Pancreas (tissue), 10 donors: ENCODE measurements around the gene STK4. TPM values are rescaled to one million over a fixed set of nuclear protein-coding genes. Genes with fewer than 3 reads are reported as not detected.

Experiments
- ATAC-seq, 4 donors: fragments of 200-7000 bp; cut with Tn5 transposase; one replicate each; pipeline versions ENCODE4 v1.8.0 to v1.9.1; 2020; ENCODE audit warnings: mild to moderate bottlenecking in 4 of 4, moderate library complexity in 4 of 4
- DNase-seq, 6 donors: peaks; one replicate each; pipeline ENCODE4 v3.0.0-alpha.2; 2020
- FAIRE-seq: peaks from 2 replicates; lab custom pipeline; 2012; peaks lifted over from hg19 to GRCh38; lab: Jason Lieb, UNC
- H3K27ac ChIP-seq, 4 donors: fragments of 200-600 bp; sonication (generic); 1 replicate in 3 of 4; 2 replicates in 1 of 4; pipeline versions ENCODE4 v1.5.0 to v1.8.0; 2020
- H3K27me3 ChIP-seq, 4 donors: fragments of 200-600 bp; one replicate each; pipeline ENCODE4 v1.8.0; 2021
- H3K36me3 ChIP-seq, 3 donors: fragments of 200-600 bp; sonication (generic) in 1 of 3; one replicate each; pipeline versions ENCODE4 v1.5.0 to v1.8.0; 2020 to 2021
- H3K4me1 ChIP-seq, 3 donors: fragments of 200-600 bp; one replicate each; pipeline ENCODE4 v1.8.0; 2021
- H3K4me3 ChIP-seq, 4 donors: fragments of 200-600 bp; sonication (generic) in 2 of 4; one replicate each; pipeline versions ENCODE4 v1.5.0 to v1.8.0; 2020 to 2021
- H3K9me3 ChIP-seq, 4 donors: fragments of 200-600 bp; one replicate each; pipeline ENCODE4 v1.8.0; 2021
- CTCF ChIP-seq, 4 donors: fragments of 200-600 bp; sonication (generic) in 3 of 4; IDR thresholded peaks; one replicate each; pipeline versions ENCODE4 v1.5.0 to v1.8.0; 2021; ENCODE audit warnings: antibody characterized with exemption in 4 of 4
- WGBS, 2 donors: extraction: QIAGEN DNeasy Blood & Tissue Kit; methylation state at CpG; one replicate each; pipeline ENCODE4 v1.1.7; 2013; 5-methylcytosine and 5-hydroxymethylcytosine counted together
- intact Hi-C, 3 donors: fragments of 100-400 bp; cut with DNase I; formaldehyde crosslinking; loops; one replicate each; pipeline versions ENCODE4 v1.11.1 to v1.14.2; 2022
- polyA plus RNA-seq, 2 donors: library from polyadenylated mRNA; stranded (reverse); fragments of 200-250 nt; gene quantifications; one replicate each; pipeline ENCODE4 v1.2.3, GENCODE V29; 2013
- total RNA-seq, 6 donors: library from RNA; stranded (reverse); fragmentation: NEBNext Ultra II Directional in 4 of 6; extraction: Animal tissue kit (Norgen Biotek cat#: 25700) in 4 of 6; gene quantifications; one replicate each; pipeline versions ENCODE4 v1.2.1 to v1.2.4, GENCODE V29; 2021 to 2023
- donor health status: healthy with polysubstance abuse.
- donor health status: DM: no; HTN: no; CAD: no; lungs with moderate emphysema.
- donor health status: DM: no; HTN: no; CAD: no.
- donor health status: control.
- donor health status: control.
- donor health status: Bipolar disorder and iron deficiency.
- donor health status: DM: yes; HTN: yes; CAD: no.
- donor health status: DM: no; HTN: no; CAD: no.
- donor health status: DM: no; HTN: no; CAD: no.
- donor health status: DM: yes; HTN: yes; CAD: no.

The STK4 gene
- total and polyA plus RNA-seq, 8 donors: 3.7 to 18.9 (median 8.8) TPM

GRCh38 chr20:45111285-45111684, 145.0 kb downstream of the STK4 start:
- no peak overlapping the region for H3K27ac ChIP-seq
- intact Hi-C loops: no loop called here
- FAIRE-seq (no peak), ATAC-seq (no peak), DNase-seq (no peak)
- no peaks in the 10 kb centered on the region for H3K27me3 ChIP-seq
- no peaks in the 10 kb centered on the region for H3K9me3 ChIP-seq
- H3K4me1 ChIP-seq: no peaks in the 10 kb centered on the region
- no peak overlapping the region for H3K4me3 ChIP-seq
- H3K36me3 ChIP-seq: no peaks in the 10 kb centered on the region
- TF ChIP-seq CTCF (IDR thresholded peaks at IDR 0.05): no peak
- 57 to 62% methylated on average over 11 of the region's 11 CpGs for WGBS, 2 donors

- Histone ChIP-seq H3K27me3 (no peaks in the 10 kb centered on the region), H3K27ac (no peak overlapping the region), H3K4me3 (no peak overlapping the region), H3K9me3 (no peaks in the 10 kb centered on the region), H3K4me1 (no peaks in the 10 kb centered on the region), H3K36me3 (no peaks in the 10 kb centered on the region)
- 35 to 37% methylated on average over 17 of the region's 17 CpGs for WGBS, 2 donors
- ATAC-seq (peak in 1 of 4 donors; percentile 45), DNase-seq (peak in 1 of 6 donors; percentile 37), FAIRE-seq (no peak)
- peak in 3 of 4 donors; percentile 14 to 29 (median 18) for TF ChIP-seq CTCF (IDR thresholded peaks at IDR 0.05)
- intact Hi-C loops: no loop called here
These were observed 145.6 kb downstream of the STK4 start for GRCh38 chr20:45111799-45112471.

GRCh38 chr20:45112754-45113153, 146.4 kb downstream of the STK4 start:
- intact Hi-C loops: no loop called here
- DNase-seq: no peak
- H3K27ac ChIP-seq: no peak overlapping the region
- no peaks in the 10 kb centered on the region for H3K4me1 ChIP-seq
- ATAC-seq: no peak
- H3K4me3 ChIP-seq: no peak overlapping the region
- FAIRE-seq: no peak
- no peaks in the 10 kb centered on the region for H3K9me3 ChIP-seq
- no peak for TF ChIP-seq CTCF (IDR thresholded peaks at IDR 0.05)
- H3K27me3 ChIP-seq: no peaks in the 10 kb centered on the region
- no peaks in the 10 kb centered on the region for H3K36me3 ChIP-seq

DNA sequence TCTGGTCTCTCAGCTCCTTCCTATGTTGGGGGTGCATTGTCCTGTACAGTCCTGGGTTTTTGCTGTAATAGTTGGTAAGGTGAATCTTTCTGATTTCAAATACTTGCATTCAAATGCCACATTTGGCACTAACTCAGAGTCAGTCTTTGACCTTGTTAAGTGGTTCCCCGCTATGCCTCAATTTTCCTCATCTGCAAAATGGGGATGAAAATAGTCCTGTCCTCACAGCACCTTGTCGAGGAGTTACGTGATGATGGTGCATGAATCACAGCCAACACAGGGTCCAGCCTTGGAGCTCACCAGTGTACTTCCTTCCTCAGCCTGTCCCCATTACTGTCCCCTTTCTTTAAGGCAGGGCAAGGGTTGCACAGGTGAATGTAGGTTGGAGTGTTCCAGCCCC, 147.6 kb downstream of the STK4 start:
- H3K27ac ChIP-seq: no peak overlapping the region
- intact Hi-C loops: no loop called here
- 85 to 88% methylated on average over 3 of the region's 3 CpGs for WGBS, 2 donors

More for the DNA sequence above, 147.6 kb downstream of the STK4 start:
- TF ChIP-seq CTCF (IDR thresholded peaks at IDR 0.05): no peak
- DNase-seq (no peak), ATAC-seq (no peak), FAIRE-seq (no peak)
- H3K4me3 ChIP-seq: no peak overlapping the region
- H3K36me3 ChIP-seq: no peaks in the 10 kb centered on the region
- H3K4me1 ChIP-seq: no peaks in the 10 kb centered on the region
- no peaks in the 10 kb centered on the region for H3K27me3 ChIP-seq
- no peaks in the 10 kb centered on the region for H3K9me3 ChIP-seq
